ENCODE data around the gene DNASE1.

DNASE1 gene

GRCh38 chr16:3664187-3664896 lies 9.9 kb downstream of the DNASE1 start:
- no peaks in the 10 kb centered on the region for H3K4me1 ChIP-seq (ENCODE audit: control insufficient read depth in 1 of 2, insufficient read depth in 2 of 2, low read length in 2 of 2)
- H3K27ac ChIP-seq (ENCODE audit: low read depth, low read length), result no peak overlapping the region
- H3K4me3 ChIP-seq (ENCODE audit: low read depth in 1 of 2, low read length in 2 of 2), result no peak overlapping the region
- H3K27me3 ChIP-seq (ENCODE audit: control insufficient read depth in 1 of 2, insufficient read depth in 2 of 2, low read length in 2 of 2), result no peaks in the 10 kb centered on the region
- no peak overlapping the region for H3K9ac ChIP-seq (ENCODE audit: low read depth in 1 of 2, low read length in 2 of 2)
- no peaks in the 10 kb centered on the region for H3K9me3 ChIP-seq (ENCODE audit: control insufficient read depth in 1 of 2, low read length in 2 of 2)
- peaks cover 36 to 73% of the 10 kb centered on the region in 2 donors for H3K36me3 ChIP-seq (ENCODE audit: control insufficient read depth in 1 of 2, insufficient read depth in 2 of 2, low read length in 2 of 2)

GRCh38 chr16:3665508-3665907 lies 11.0 kb downstream of the DNASE1 start:
- Histone ChIP-seq H3K36me3 (ENCODE audit: control insufficient read depth in 1 of 2, insufficient read depth in 2 of 2, low read length in 2 of 2) (peaks cover 35 to 61% of the 10 kb centered on the region in 2 donors), H3K4me3 (ENCODE audit: low read depth in 1 of 2, low read length in 2 of 2) (no peak overlapping the region), H3K4me1 (ENCODE audit: control insufficient read depth in 1 of 2, insufficient read depth in 2 of 2, low read length in 2 of 2) (no peaks in the 10 kb centered on the region), H3K27me3 (ENCODE audit: control insufficient read depth in 1 of 2, insufficient read depth in 2 of 2, low read length in 2 of 2) (no peaks in the 10 kb centered on the region), H3K9me3 (ENCODE audit: control insufficient read depth in 1 of 2, low read length in 2 of 2) (no peaks in the 10 kb centered on the region), H3K9ac (ENCODE audit: low read depth in 1 of 2, low read length in 2 of 2) (no peak overlapping the region), H3K27ac (ENCODE audit: low read depth, low read length) (no peak overlapping the region)

- no peak overlapping the region for H3K27ac ChIP-seq (ENCODE audit: low read depth, low read length)
- H3K4me3 ChIP-seq (ENCODE audit: low read depth in 1 of 2, low read length in 2 of 2), result no peak overlapping the region
- no peaks in the 10 kb centered on the region for H3K9me3 ChIP-seq (ENCODE audit: control insufficient read depth in 1 of 2, low read length in 2 of 2)
- H3K4me1 ChIP-seq (ENCODE audit: control insufficient read depth in 1 of 2, insufficient read depth in 2 of 2, low read length in 2 of 2), result no peaks in the 10 kb centered on the region
- H3K9ac ChIP-seq (ENCODE audit: low read depth in 1 of 2, low read length in 2 of 2), result no peak overlapping the region
- no peaks in the 10 kb centered on the region for H3K27me3 ChIP-seq (ENCODE audit: control insufficient read depth in 1 of 2, insufficient read depth in 2 of 2, low read length in 2 of 2)
- H3K36me3 ChIP-seq (ENCODE audit: control insufficient read depth in 1 of 2, insufficient read depth in 2 of 2, low read length in 2 of 2), result peaks cover 33 to 51% of the 10 kb centered on the region in 2 donors
These were observed 14.1 kb downstream of the DNASE1 start for GRCh38 chr16:3668626-3669025.

GRCh38 chr16:3669082-3669481 lies 14.6 kb downstream of the DNASE1 start:
- H3K9ac ChIP-seq (ENCODE audit: low read depth in 1 of 2, low read length in 2 of 2), result no peak overlapping the region
- H3K36me3 ChIP-seq (ENCODE audit: control insufficient read depth in 1 of 2, insufficient read depth in 2 of 2, low read length in 2 of 2), result peaks cover 34 to 53% of the 10 kb centered on the region in 2 donors
- no peak overlapping the region for H3K4me3 ChIP-seq (ENCODE audit: low read depth in 1 of 2, low read length in 2 of 2)
- H3K9me3 ChIP-seq (ENCODE audit: control insufficient read depth in 1 of 2, low read length in 2 of 2), result no peaks in the 10 kb centered on the region
- no peaks in the 10 kb centered on the region for H3K27me3 ChIP-seq (ENCODE audit: control insufficient read depth in 1 of 2, insufficient read depth in 2 of 2, low read length in 2 of 2)
- no peak overlapping the region for H3K27ac ChIP-seq (ENCODE audit: low read depth, low read length)
- H3K4me1 ChIP-seq (ENCODE audit: control insufficient read depth in 1 of 2, insufficient read depth in 2 of 2, low read length in 2 of 2), result no peaks in the 10 kb centered on the region

- no peaks in the 10 kb centered on the region for H3K4me1 ChIP-seq (ENCODE audit: control insufficient read depth in 1 of 2, insufficient read depth in 2 of 2, low read length in 2 of 2)
- H3K27ac ChIP-seq (ENCODE audit: low read depth, low read length), result no peak overlapping the region
- no peak overlapping the region for H3K9ac ChIP-seq (ENCODE audit: low read depth in 1 of 2, low read length in 2 of 2)
- H3K36me3 ChIP-seq (ENCODE audit: control insufficient read depth in 1 of 2, insufficient read depth in 2 of 2, low read length in 2 of 2), result peaks cover 39 to 54% of the 10 kb centered on the region in 2 donors
- no peaks in the 10 kb centered on the region for H3K9me3 ChIP-seq (ENCODE audit: control insufficient read depth in 1 of 2, low read length in 2 of 2)
- no peaks in the 10 kb centered on the region for H3K27me3 ChIP-seq (ENCODE audit: control insufficient read depth in 1 of 2, insufficient read depth in 2 of 2, low read length in 2 of 2)
- no peak overlapping the region for H3K4me3 ChIP-seq (ENCODE audit: low read depth in 1 of 2, low read length in 2 of 2)
These were observed 16.2 kb downstream of the DNASE1 start for GRCh38 chr16:3670711-3671110.

- H3K27ac ChIP-seq (ENCODE audit: low read depth, low read length), result no peak overlapping the region
- no peaks in the 10 kb centered on the region for H3K27me3 ChIP-seq (ENCODE audit: control insufficient read depth in 1 of 2, insufficient read depth in 2 of 2, low read length in 2 of 2)
- H3K36me3 ChIP-seq (ENCODE audit: control insufficient read depth in 1 of 2, insufficient read depth in 2 of 2, low read length in 2 of 2), result peaks cover 41 to 60% of the 10 kb centered on the region in 2 donors
- H3K4me1 ChIP-seq (ENCODE audit: control insufficient read depth in 1 of 2, insufficient read depth in 2 of 2, low read length in 2 of 2), result no peaks in the 10 kb centered on the region
- H3K9ac ChIP-seq (ENCODE audit: low read depth in 1 of 2, low read length in 2 of 2), result no peak overlapping the region
- H3K4me3 ChIP-seq (ENCODE audit: low read depth in 1 of 2, low read length in 2 of 2), result no peak overlapping the region
- no peaks in the 10 kb centered on the region for H3K9me3 ChIP-seq (ENCODE audit: control insufficient read depth in 1 of 2, low read length in 2 of 2)
These were observed 16.9 kb downstream of the DNASE1 start for GRCh38 chr16:3671424-3671823.

GRCh38 chr16:3672571-3673041 lies 18.1 kb downstream of the DNASE1 start:
- H3K9ac ChIP-seq (ENCODE audit: low read depth in 1 of 2, low read length in 2 of 2), result no peak overlapping the region
- no peaks in the 10 kb centered on the region for H3K4me1 ChIP-seq (ENCODE audit: control insufficient read depth in 1 of 2, insufficient read depth in 2 of 2, low read length in 2 of 2)
- no peak overlapping the region for H3K27ac ChIP-seq (ENCODE audit: low read depth, low read length)
- peaks cover 41 to 65% of the 10 kb centered on the region in 2 donors for H3K36me3 ChIP-seq (ENCODE audit: control insufficient read depth in 1 of 2, insufficient read depth in 2 of 2, low read length in 2 of 2)
- no peak overlapping the region for H3K4me3 ChIP-seq (ENCODE audit: low read depth in 1 of 2, low read length in 2 of 2)
- H3K9me3 ChIP-seq (ENCODE audit: control insufficient read depth in 1 of 2, low read length in 2 of 2), result no peaks in the 10 kb centered on the region
- H3K27me3 ChIP-seq (ENCODE audit: control insufficient read depth in 1 of 2, insufficient read depth in 2 of 2, low read length in 2 of 2), result no peaks in the 10 kb centered on the region

- Histone ChIP-seq H3K36me3 (ENCODE audit: control insufficient read depth in 1 of 2, insufficient read depth in 2 of 2, low read length in 2 of 2) (peaks cover 41 to 71% of the 10 kb centered on the region in 2 donors), H3K27ac (ENCODE audit: low read depth, low read length) (no peak overlapping the region)
These were observed 18.7 kb downstream of the DNASE1 start for GRCh38 chr16:3673201-3673600.

GRCh38 chr16:3673676-3674377 lies 19.3 kb downstream of the DNASE1 start:
- H3K4me3 ChIP-seq (ENCODE audit: low read depth in 1 of 2, low read length in 2 of 2), result no peak overlapping the region
- H3K4me1 ChIP-seq (ENCODE audit: control insufficient read depth in 1 of 2, insufficient read depth in 2 of 2, low read length in 2 of 2), result no peaks in the 10 kb centered on the region
- no peaks in the 10 kb centered on the region for H3K9me3 ChIP-seq (ENCODE audit: control insufficient read depth in 1 of 2, low read length in 2 of 2)
- H3K9ac ChIP-seq (ENCODE audit: low read depth in 1 of 2, low read length in 2 of 2), result no peak overlapping the region
- H3K27me3 ChIP-seq (ENCODE audit: control insufficient read depth in 1 of 2, insufficient read depth in 2 of 2, low read length in 2 of 2), result no peaks in the 10 kb centered on the region
- H3K36me3 ChIP-seq (ENCODE audit: control insufficient read depth in 1 of 2, insufficient read depth in 2 of 2, low read length in 2 of 2), result peaks cover 34 to 71% of the 10 kb centered on the region in 2 donors
- H3K27ac ChIP-seq (ENCODE audit: low read depth, low read length), result no peak overlapping the region

More at GRCh38 chr16:3673201-3673600, 18.7 kb downstream of the DNASE1 start:
- no peaks in the 10 kb centered on the region for H3K9me3 ChIP-seq (ENCODE audit: control insufficient read depth in 1 of 2, low read length in 2 of 2)
- H3K9ac ChIP-seq (ENCODE audit: low read depth in 1 of 2, low read length in 2 of 2), result no peak overlapping the region
- no peak overlapping the region for H3K4me3 ChIP-seq (ENCODE audit: low read depth in 1 of 2, low read length in 2 of 2)
- H3K27me3 ChIP-seq (ENCODE audit: control insufficient read depth in 1 of 2, insufficient read depth in 2 of 2, low read length in 2 of 2), result no peaks in the 10 kb centered on the region
- no peaks in the 10 kb centered on the region for H3K4me1 ChIP-seq (ENCODE audit: control insufficient read depth in 1 of 2, insufficient read depth in 2 of 2, low read length in 2 of 2)

GRCh38 chr16:3674513-3675295 lies 20.2 kb downstream of the DNASE1 start:
- H3K27me3 ChIP-seq (ENCODE audit: control insufficient read depth in 1 of 2, insufficient read depth in 2 of 2, low read length in 2 of 2), result no peaks in the 10 kb centered on the region
- no peaks in the 10 kb centered on the region for H3K4me1 ChIP-seq (ENCODE audit: control insufficient read depth in 1 of 2, insufficient read depth in 2 of 2, low read length in 2 of 2)
- no peak overlapping the region for H3K4me3 ChIP-seq (ENCODE audit: low read depth in 1 of 2, low read length in 2 of 2)
- peaks cover 36 to 75% of the 10 kb centered on the region in 2 donors for H3K36me3 ChIP-seq (ENCODE audit: control insufficient read depth in 1 of 2, insufficient read depth in 2 of 2, low read length in 2 of 2)
- no peaks in the 10 kb centered on the region for H3K9me3 ChIP-seq (ENCODE audit: control insufficient read depth in 1 of 2, low read length in 2 of 2)
- no peak overlapping the region for H3K9ac ChIP-seq (ENCODE audit: low read depth in 1 of 2, low read length in 2 of 2)
- no peak overlapping the region for H3K27ac ChIP-seq (ENCODE audit: low read depth, low read length)

Measured in duodenal mucosa (tissue), 2 donors.